Esophagus muscularis mucosa (tissue), 3 donors: ENCODE data around the gene IKZF1.

Experiments used
- POLR2A ChIP-seq: fragments of 450-650 bp; IDR thresholded peaks from one replicate; pipeline ENCODE4 v1.6.1; 2017; ENCODE audit warnings: antibody characterized with exemption, moderate library complexity, mild to moderate bottlenecking, low read depth
- TF ChIP-seq, protein P1 (sequence below), 3 experiments: fragments of 200-600 bp in 2 of 3; fragments of 450-650 bp in 1 of 3; sonication (generic) in 2 of 3; IDR thresholded peaks; one replicate each; pipeline ENCODE4 v1.5.1; 2017 to 2019; ENCODE audit warnings: antibody characterized with exemption in 3 of 3, mild to moderate bottlenecking in 2 of 3, moderate library complexity in 1 of 3

DNA sequence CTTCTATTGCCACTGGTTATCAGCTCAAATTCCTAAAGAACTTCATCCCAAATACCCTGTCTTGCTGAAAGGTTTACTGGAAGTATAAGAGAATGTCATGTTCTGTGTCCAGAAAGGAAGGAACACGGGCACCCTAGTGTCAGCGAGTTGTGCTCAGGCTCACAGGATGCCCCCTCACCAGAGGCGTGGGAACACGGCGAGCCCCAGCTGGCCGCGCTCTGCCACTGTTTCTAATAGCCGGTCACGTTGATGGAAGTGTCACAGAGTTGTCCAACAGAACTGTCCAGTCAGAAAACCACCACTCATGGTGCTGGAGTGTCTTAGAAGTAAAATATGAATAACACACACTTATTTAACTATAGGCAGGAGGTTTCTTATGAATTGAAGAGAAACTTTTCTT, 72.8 kb downstream of the IKZF1 start:
- TF ChIP-seq, protein P1, sequence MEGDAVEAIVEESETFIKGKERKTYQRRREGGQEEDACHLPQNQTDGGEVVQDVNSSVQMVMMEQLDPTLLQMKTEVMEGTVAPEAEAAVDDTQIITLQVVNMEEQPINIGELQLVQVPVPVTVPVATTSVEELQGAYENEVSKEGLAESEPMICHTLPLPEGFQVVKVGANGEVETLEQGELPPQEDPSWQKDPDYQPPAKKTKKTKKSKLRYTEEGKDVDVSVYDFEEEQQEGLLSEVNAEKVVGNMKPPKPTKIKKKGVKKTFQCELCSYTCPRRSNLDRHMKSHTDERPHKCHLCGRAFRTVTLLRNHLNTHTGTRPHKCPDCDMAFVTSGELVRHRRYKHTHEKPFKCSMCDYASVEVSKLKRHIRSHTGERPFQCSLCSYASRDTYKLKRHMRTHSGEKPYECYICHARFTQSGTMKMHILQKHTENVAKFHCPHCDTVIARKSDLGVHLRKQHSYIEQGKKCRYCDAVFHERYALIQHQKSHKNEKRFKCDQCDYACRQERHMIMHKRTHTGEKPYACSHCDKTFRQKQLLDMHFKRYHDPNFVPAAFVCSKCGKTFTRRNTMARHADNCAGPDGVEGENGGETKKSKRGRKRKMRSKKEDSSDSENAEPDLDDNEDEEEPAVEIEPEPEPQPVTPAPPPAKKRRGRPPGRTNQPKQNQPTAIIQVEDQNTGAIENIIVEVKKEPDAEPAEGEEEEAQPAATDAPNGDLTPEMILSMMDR (IDR thresholded peaks at IDR 0.05): no peak
- no peak for TF ChIP-seq POLR2A
